ENCODE data around the gene IMMP1L.

DNA sequence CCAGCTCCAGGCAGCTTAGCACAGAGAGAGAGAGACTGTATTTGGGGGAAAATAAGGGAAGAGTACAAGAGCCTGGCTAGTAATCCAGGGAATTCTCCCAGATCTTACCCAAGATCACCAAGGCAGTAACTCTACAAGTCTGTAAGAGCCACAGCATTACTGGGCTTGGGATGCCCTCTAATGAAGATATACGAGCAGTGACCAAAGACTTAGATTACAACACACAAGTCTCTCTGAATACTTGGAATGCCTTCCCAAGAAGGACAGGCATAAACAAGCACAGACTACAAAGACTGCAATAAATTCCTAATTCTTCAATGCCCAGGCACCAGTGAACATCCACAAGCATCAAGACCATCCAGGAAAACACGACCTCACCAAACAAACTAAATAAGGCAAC is 122.0 kb downstream of the IMMP1L start:
- TF ChIP-seq, protein P1, sequence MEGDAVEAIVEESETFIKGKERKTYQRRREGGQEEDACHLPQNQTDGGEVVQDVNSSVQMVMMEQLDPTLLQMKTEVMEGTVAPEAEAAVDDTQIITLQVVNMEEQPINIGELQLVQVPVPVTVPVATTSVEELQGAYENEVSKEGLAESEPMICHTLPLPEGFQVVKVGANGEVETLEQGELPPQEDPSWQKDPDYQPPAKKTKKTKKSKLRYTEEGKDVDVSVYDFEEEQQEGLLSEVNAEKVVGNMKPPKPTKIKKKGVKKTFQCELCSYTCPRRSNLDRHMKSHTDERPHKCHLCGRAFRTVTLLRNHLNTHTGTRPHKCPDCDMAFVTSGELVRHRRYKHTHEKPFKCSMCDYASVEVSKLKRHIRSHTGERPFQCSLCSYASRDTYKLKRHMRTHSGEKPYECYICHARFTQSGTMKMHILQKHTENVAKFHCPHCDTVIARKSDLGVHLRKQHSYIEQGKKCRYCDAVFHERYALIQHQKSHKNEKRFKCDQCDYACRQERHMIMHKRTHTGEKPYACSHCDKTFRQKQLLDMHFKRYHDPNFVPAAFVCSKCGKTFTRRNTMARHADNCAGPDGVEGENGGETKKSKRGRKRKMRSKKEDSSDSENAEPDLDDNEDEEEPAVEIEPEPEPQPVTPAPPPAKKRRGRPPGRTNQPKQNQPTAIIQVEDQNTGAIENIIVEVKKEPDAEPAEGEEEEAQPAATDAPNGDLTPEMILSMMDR (IDR thresholded peaks at IDR 0.05): no peak
- TF ChIP-seq POLR2A (IDR thresholded peaks at IDR 0.05): no peak

Data from testis (tissue), 2 donors.